CD4-positive, alpha-beta T cell treated with Interleukin-10 for 1 hour (primary cell): ENCODE data around the gene MYO9B.
"Not testable (repeated sequence)": the region's sequence is repeated elsewhere in the genome, so short reads cannot be mapped to it uniquely, and the experiment has no call there.

Experiments
- DNase-seq: peaks from one replicate; pipeline ENCODE4 v3.0.0-alpha.2; 2020

MYO9B gene

DNA sequence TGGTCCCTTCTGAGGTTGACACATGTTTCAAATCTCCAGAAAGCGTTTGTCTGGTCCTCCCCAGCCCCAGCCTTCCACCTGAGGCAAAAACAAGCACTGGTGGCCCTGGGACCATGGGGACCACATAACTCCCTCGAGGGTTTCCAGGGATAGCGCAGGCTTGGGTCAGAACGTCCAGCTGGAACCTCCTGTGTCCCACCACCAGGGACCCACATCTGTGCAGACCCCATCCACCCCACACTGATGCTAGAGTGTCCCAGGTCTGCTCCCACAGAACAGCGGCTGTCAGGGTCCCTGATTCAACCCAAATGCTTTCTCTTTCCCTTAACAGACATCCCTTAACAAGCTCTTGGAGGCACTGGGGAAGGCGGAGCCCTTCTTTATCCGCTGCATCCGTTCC lies 110.0 kb downstream of the MYO9B start:
- no peak for DNase-seq

DNA sequence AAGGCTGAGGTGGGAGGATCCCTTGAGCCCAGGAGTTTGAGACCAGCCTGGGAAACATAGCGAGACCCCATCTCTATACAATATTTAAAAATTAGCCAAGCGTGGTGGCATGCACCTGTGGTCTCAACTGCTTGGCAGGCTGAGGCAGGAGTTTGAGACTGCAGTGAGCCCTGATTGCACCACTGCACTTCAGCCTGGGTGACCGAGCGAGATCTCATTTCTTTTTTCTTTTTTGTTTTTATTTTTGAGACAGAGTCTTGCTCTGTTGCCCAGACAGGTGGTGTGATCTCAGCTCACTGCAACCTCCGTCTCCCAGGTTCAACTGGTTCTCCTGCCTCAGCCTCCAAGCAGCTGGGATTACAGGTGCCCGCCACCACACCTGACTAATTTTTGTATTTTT lies 116.2 kb downstream of the MYO9B start:
- not testable (repeated sequence) for DNase-seq

DNA sequence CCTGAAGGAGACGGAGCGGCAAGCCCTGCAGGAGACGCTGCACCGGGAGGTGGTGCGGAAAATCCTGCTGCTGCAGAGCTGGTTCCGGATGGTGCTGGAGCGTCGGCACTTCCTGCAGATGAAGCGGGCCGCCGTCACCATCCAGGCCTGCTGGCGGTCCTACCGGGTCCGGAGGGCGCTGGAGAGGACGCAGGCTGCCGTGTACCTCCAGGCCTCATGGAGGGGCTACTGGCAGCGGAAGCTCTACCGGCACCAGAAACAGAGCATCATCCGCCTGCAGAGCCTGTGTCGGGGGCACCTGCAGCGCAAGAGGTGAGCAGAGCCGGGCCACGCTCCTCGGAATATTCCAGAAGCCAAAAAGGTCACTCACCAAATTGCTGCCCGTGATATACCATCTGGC lies 117.2 kb downstream of the MYO9B start:
- no peak for DNase-seq

DNA sequence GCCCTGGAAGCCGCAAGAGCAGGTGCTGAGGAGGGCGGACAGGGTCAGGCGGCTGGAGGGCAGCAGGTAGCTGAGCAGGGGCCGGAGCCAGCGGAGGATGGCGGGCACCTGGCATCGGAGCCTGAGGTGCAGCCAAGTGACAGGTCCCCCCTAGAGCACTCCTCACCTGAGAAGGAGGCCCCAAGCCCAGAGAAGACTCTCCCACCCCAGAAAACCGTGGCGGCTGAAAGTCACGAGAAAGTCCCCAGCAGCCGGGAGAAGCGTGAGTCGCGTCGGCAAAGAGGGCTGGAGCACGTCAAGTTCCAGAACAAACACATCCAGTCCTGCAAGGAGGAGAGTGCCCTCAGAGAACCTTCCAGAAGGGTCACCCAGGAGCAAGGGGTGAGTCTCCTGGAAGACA lies 119.0 kb downstream of the MYO9B start:
- DNase-seq: no peak

DNA sequence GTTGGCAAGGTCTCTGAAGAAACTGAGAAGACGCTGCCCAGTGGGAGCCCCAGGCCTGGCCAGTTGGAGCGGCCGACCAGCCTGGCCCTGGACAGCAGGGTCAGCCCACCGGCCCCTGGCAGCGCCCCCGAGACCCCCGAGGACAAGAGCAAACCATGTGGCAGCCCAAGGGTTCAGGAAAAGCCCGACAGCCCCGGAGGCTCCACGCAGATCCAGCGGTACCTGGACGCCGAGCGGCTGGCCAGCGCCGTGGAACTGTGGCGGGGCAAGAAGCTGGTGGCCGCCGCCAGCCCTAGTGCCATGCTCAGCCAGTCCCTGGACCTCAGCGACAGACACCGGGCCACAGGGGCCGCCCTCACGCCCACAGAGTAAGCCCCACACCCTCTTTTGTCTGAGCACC lies 119.5 kb downstream of the MYO9B start:
- DNase-seq: no peak

DNA sequence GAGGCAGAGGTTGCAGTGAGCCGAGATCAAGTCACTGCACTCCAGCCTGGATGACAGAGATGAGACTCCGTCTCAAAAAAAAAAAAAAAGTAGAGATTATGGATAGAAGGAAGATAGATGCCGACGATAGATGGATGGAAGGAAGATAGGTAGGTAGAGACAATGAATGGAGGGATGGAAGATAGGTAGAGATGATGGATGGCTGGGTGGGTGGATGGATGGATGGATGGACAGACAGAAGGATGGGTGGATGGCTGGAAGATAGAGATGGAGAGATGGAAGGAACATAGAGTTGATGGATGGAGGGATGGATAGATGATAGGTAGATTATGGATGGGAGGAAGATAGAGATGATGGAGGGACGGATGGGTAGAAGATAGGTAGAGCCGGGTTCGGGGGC lies 121.0 kb downstream of the MYO9B start:
- no peak for DNase-seq

DNA sequence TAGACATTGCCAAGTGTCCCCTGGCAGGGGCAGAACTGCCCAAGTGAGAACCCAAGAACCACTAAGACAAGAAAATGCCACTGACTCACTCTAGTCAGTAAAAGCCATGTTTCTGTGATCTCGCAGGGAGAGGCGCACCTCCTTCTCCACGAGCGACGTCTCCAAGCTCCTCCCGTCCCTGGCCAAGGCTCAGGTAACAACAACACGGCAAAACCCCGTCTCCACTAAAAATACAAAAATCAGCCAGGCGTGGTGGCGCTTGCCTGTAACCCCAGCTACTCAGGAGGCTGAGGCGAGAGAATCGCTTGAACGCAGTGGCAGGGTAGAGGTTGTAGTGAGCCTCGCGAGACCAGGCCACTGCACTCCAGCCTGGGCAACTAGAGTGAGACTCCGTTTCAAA lies 122.1 kb downstream of the MYO9B start:
- DNase-seq: no peak

DNA sequence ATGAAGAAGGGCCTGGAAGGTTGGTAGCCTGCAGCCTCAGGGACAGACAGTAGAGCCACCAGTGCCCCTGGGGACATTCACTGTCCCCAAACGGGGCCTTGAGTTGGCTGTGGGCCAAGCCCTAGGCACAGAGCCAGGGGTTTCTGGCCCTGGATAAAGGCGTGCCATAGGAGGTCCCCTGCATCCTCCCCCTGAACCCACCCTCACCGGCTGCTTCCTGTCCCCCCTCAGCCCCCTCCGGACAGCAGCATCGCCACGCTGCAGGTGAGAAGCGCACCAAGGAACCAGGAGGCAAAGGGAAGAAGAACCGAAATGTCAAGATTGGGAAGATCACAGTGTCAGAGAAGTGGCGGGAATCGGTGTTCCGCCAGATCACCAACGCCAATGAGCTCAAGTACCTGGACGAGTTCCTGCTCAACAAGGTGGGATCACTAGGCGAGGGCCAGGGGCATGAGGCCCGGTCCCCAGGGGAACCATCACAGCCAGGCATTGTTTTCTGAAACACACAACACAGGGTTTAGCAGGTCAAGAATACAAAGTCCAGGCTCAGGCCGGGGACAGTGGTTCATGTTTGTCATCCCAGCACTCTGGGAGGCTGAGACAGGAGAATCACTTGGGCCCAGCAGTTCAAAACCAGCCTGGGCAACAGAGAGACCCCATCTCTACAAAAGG lies 125.0 kb downstream of the MYO9B start:
- DNase-seq: no peak

DNA sequence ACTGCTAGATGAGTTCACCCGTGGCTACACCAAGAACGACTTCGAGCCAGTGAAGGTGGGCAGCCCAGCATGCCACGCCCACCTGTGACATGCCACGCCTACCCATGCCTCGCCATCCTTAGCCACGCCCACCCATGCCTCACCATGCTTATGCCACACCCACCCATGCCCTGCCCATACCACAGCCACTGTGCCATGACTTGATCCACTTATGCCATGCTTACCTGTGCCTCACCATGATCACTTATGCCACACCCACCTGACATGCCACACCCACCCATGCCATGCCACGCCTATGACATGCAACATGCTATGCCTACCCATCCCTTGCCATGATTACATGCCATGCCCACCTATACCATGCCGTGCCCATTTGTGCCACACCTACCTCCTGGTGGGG lies 126.7 kb downstream of the MYO9B start:
- DNase-seq: peak; percentile 28

DNA sequence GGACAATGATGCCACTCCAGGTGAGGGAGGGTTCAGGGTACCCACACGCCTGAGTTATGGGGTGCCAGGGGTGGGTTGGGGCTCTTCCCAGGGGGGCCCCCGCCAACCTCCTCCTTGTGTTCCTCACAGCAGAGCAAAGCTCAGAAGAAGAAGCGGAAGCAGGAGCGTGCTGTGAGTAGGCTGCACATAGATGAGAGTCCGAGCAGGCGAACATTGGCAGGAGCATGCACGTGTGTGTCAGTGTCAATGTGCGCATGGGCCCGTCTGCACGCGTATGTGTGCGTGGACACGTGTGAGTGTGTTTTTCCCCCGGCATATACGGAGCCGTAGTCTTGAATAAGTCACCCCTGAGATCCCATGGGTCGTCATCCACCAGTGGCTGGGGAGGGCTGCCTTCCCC lies 127.1 kb downstream of the MYO9B start:
- DNase-seq: no peak

DNA sequence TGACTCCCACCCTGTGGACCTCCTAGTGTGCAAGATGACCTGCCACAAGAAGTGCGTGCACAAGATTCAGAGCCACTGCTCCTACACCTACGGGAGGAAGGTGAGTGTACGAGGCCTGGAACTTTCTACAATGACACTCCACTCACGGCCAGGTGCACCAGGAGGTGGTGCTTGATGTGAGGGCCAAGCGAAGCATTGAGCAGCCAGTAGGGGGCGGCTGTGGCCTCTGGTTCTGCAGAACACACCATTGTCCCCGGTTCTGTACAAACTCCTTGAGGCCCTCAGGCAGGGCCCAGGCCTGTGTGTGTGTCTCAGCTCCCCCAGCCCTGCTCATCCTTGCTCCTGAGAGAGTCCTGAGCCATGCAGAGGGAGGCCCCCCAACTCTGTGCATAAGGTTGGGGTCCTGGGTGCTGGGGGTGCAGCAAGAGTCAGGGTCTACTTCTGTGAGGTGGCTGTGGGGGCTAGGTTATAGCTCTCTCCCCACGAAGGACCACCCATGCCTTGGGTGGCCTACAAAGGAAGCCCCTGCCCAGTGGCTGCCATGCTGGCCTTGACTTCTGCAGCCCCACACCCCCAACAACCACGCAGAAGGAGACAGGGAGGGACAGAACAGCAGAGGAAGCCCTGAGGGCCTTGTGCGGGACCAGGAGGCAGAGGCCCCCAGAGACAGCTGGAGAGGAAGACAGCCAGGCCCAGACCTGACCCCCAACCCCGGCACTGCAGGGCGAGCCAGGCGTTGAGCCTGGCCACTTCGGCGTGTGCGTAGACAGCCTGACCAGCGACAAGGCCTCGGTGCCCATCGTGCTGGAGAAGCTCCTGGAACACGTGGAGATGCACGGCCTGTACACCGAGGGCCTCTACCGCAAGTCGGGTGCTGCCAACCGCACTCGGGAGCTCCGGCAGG lies 129.9 kb downstream of the MYO9B start:
- peak; percentile 72 for DNase-seq

DNA sequence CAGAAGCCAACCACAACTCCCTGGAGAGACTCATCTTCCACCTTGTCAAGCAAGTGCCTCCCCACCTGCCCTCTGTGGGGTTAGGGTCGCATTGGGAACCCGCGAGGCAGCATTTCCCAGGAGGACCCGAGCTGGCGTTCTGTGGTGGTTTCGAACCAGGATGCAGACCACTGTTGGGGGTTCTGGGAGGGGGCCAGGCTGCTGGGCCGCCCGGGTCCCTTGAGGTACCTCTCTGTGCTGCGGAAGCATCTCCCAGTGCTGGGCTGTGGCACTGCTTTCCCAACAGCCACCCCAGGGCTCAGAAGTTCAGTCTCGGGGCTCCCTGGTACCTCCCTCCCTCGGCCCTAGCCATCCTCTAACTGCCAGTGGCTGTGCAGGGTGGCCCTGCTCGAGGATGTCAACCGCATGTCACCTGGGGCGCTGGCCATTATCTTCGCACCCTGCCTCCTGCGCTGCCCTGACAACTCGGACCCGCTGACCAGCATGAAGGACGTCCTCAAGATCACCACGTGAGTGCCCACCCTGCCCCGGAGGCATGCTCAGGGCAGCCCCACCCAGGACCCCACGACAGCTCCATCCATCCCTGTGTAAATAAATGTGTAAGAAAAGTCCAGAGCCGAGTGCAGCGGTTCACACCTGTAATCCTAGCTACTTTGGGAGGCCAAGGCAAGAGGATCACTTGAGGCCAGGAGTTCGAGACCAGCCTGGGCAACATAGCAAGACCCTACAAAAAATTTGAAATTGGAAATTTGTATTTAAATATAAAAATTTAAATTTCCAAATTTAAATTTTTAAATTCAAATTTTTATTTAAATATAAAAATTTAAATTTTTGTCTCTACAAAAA lies 131.4 kb downstream of the MYO9B start:
- DNase-seq: no peak

DNA sequence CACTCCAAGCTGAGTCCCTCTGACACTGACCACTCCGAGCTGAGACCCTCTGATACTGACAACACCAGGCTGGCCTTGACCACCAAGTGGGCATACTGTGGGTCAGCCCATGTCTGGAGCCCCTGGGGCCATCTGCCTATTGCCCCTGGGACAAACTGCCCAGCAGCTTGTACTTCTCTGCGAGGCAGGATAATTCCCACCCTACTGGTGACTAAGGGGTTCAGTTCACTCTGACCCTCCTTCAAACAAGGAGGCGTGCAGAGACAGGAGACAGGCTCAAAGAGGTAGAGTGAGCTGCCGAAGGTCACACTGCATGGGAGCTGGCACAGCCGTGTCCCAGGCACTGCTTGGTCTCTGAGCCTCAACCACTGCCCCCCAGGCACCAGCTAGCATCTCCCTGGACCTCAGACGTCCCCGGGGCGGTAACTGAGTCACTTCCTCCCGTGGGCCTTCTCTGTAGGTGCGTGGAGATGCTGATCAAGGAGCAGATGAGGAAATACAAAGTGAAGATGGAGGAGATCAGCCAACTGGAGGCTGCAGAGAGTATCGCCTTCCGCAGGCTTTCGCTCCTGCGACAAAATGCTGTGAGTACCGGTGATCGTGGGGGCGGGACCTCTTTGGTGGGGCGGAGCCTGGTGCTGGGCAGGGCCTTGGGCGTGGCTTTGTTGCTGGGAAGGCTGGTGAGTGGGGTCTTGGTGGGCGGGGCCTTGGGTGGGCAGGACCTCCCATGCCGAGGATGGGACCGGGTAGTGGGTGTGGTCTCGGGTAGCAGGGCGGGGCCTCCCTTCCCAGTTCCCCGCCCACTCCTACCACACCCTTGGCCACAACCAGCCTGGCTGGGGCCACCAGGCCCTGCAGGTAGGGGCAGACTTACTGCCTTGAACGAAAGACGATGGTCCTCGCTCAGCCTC lies 133.8 kb downstream of the MYO9B start:
- DNase-seq: peak; percentile 50

DNA sequence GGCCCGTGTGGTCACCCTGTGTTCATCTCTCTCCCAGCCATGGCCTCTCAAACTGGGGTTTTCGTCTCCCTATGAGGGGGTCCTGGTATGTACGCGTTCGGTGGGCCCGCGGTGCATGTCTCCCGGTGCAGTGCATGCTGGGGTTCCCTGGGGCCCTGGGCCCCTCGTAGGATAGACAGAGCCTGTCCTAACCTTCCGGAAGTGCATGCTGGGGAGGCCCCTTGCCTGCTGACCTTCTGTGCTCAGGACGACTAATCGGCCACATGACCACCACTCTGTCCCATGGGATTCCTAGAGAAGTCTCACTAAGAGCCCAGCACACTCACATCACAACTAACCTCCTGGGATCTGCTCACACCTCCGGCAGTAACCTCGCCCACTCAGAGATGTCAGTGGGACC lies 134.7 kb downstream of the MYO9B start:
- DNase-seq: no peak

DNA sequence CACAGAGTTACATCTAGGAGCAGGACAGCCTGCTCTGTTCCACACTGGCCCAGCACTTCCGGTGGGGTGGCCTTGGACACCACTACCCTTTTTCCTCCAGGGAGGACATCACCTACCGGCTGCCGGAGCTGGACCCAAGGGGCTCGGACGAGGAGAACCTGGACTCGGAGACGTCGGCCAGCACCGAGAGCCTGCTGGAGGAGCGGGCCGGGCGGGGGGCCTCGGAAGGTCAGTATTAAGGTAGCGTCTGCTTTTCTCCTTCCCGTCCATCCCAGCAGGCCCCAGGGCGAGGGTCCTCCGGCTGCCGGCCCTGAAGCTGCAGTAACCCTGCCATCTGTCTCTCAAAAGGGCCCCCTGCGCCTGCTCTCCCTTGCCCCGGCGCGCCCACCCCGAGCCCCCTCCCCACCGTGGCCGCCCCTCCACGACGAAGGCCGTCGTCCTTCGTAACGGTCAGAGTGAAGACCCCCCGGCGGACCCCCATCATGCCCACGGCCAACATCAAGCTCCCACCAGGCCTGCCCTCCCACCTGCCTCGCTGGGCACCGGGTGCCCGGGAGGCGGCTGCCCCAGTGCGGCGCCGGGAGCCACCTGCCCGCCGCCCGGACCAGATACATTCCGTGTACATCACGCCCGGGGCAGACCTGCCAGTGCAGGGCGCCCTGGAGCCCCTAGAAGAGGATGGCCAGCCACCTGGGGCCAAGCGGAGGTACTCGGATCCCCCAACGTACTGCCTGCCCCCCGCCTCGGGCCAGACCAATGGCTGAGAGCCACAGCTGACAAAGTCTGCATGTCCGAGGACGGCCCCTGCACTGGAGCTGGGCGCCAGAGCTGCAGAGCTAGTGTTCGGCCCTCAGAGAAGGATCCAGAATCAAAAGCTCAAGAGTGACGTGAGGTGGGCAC lies 136.2 kb downstream of the MYO9B start:
- DNase-seq: no peak

DNA sequence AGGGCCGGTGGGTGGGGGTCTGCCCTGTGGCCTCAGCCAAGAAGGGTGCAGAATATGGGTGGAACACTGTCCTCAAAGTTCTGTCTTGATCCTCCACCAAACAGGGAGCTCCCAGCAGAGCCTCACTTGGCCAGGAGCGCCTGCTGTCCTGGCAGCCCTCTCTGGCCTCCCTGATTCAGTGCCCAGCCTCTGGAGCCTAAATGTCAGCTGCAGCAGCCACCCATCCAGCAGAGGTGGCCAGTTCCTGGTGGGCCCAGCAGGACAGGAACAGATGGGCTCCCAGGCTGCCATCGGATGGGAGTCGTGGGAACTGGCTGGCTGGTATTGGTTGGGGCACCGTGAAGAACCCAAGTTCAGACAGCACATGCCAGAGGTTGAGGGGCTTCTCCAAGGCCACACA lies 137.8 kb downstream of the MYO9B start:
- DNase-seq: no peak

DNA sequence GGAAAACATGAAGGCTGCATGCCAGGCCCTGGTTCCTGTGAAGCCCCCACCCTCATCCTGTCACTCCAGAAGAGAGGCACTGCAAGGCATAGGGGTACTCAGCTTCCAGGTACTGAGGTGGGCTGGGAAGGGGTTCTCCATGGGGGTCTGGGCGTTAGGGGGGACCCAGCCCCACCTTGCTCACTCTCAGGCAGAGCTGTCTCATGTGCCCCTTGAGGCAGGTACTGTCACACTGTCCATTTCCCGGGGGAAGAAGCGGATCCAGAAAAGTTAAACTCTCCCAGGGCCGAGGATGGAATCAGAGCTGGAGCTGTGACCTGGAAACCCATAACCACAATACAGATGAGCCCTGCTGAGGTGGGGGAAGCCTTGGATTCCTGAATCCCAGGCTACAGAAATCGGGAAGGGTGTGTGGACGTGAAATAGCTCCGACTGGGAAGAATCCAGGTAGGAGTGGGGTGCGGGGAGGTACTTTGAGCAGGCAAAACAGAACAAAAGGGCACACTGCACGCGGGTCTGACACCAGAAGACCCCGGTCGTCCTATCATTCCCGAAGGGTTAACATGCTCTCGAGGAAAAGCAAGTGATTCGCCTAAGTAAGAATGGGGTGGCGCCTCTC lies 139.0 kb downstream of the MYO9B start:
- DNase-seq: no peak

DNA sequence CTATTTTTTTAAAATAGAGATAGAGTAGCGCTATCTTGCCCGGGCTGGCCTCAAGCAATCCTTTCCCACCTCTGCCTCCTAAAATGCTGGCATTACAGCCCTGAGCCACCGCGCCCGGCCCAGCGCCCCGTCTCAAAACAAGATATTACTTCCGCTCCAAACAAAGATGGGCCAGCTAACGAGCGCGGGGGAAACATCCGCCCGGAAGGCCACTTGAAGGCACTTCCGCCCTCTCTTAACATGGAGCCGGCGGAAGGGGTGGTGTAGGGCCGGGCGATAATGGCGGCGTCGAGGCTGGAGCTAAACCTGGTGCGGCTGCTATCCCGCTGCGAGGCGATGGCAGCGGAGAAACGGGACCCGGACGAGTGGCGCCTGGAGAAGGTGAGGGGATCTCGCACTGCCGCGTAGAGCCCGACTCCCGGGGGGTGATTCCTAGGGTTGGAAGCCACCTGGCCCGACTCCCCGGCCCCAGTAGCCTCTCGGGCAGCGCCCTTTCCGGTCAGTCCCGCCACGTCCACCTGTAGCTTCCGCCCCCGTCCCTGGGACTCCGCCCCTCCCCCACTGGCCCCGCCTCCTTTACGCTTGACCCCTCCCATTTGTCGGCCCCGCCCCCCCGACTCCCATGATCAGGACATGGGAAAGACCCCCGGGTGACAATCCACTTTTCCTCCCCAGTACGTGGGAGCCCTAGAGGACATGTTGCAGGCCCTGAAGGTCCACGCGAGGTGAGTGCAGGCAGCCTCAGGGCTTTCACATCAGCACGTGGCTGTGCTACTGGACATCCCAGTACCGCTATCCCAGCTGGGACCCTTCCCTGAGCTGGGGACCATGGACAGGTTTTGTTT lies 139.8 kb downstream of the MYO9B start, which contains the start of gene USE1:
Gene USE1 (plus strand): TSS at position 231 of the 845 bp plus-strand sequence. CDS start 49 bp downstream, at position 280.
- DNase-seq: peak; percentile 91

DNA sequence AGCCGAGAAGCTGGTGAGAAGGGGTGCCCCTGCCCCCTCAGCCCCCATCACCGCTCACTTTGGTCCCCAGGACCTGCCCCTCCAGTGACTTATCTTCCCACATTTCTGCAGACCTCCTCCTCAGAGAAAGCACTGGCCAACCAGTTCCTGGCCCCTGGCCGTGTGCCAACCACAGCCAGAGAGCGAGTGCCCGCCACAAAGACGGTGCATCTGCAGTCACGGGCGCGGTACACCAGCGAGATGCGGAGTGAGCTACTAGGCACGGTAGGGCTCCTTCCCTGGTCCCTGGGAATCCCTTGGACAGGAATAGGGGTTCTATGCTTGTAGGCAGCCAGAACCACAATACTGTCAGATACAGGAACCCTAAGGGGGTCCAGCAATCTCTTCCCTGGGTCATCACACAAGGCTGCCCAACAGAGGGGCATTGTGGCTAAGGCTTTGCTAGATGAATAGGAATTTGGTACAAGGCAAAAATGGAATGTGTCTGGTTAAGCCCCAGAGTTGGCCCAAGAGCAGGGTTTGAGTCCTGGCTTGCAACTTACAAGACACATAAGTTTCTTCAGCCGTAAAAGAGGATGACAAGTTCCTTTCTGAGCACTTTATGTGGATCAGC lies 140.6 kb downstream of the MYO9B start:
- no peak for DNase-seq
